RWPE2 (cell line): ENCODE data around the gene AOPEP.

Experiments used
- ATAC-seq: fragments of 200-7000 bp; cut with Tn5 transposase; 3 replicates; pipeline ENCODE4 v1.9.1; 2021; ENCODE audit warnings: low read depth
- DNase-seq: peaks from one replicate; pipeline ENCODE4 v3.0.0-alpha.2; 2020; ENCODE audit warnings: low spot score
- H3K27ac ChIP-seq: fragments of 450-650 bp; 2 replicates; pipeline ENCODE4 v1.5.1; 2017; ENCODE audit warnings: mild to moderate bottlenecking; ENCODE audit not compliant: poor library complexity, severe bottlenecking
- H3K27me3 ChIP-seq: fragments of 250-450 bp; sonication (Bioruptor Pico); 2 replicates; pipeline ENCODE4 v1.5.1; 2021; ENCODE audit warnings: mild to moderate bottlenecking, moderate library complexity; ENCODE audit not compliant: insufficient read depth, poor library complexity, severe bottlenecking
- H3K36me3 ChIP-seq: fragments of 250-450 bp; sonication (Bioruptor Pico); 2 replicates; pipeline ENCODE4 v1.5.1; 2020; ENCODE audit warnings: low read depth, mild to moderate bottlenecking, moderate library complexity
- H3K4me1 ChIP-seq: fragments of 250-450 bp; sonication (Bioruptor Pico); 2 replicates; pipeline ENCODE4 v1.5.1; 2021; ENCODE audit warnings: mild to moderate bottlenecking, moderate library complexity; ENCODE audit not compliant: insufficient read depth, poor library complexity, severe bottlenecking
- H3K4me3 ChIP-seq: fragments of 250-450 bp; sonication (Bioruptor Pico); 2 replicates; pipeline ENCODE4 v1.5.1; 2021; ENCODE audit warnings: mild to moderate bottlenecking, moderate library complexity; ENCODE audit not compliant: severe bottlenecking
- H3K9me3 ChIP-seq: fragments of 250-450 bp; sonication (Bioruptor Pico); 2 replicates; pipeline ENCODE4 v1.5.1; 2021; ENCODE audit warnings: mild to moderate bottlenecking, moderate library complexity; ENCODE audit not compliant: severe bottlenecking
- CTCF ChIP-seq: fragments of 450-650 bp; IDR thresholded peaks from one replicate; pipeline ENCODE4 v1.5.1; 2017; ENCODE audit warnings: mild to moderate bottlenecking, moderate library complexity; ENCODE audit not compliant: poor library complexity, severe bottlenecking

AOPEP gene

DNA sequence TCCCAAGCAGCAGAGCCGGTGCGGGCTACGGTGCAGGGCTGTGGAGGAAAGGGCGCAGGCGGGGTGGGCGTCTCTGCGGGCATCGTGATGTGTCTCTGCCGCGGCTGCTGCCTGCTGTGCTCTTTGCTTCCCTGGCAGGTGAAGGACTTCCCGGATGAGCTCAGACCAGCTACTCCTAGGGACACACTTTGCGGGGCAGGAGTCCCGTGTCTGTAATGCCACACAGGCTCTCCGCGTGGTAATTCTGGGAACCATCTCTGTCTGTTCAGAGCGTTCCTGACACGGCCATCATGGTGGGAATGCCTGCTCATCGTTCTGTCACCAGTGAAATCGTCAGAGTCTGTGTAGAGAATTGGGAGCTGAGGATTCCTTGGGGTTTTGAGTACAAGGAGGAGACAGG lies 355.5 kb downstream of the AOPEP start:
- Histone ChIP-seq H3K27ac (no peak overlapping the region), H3K36me3 (peaks cover 85% of the 10 kb centered on the region), H3K4me3 (no peak overlapping the region), H3K9me3 (no peaks in the 10 kb centered on the region), H3K27me3 (no peaks in the 10 kb centered on the region), H3K4me1 (no peaks in the 10 kb centered on the region)
- no peak for TF ChIP-seq CTCF
- ATAC-seq = no peak
- no peak for DNase-seq

DNA sequence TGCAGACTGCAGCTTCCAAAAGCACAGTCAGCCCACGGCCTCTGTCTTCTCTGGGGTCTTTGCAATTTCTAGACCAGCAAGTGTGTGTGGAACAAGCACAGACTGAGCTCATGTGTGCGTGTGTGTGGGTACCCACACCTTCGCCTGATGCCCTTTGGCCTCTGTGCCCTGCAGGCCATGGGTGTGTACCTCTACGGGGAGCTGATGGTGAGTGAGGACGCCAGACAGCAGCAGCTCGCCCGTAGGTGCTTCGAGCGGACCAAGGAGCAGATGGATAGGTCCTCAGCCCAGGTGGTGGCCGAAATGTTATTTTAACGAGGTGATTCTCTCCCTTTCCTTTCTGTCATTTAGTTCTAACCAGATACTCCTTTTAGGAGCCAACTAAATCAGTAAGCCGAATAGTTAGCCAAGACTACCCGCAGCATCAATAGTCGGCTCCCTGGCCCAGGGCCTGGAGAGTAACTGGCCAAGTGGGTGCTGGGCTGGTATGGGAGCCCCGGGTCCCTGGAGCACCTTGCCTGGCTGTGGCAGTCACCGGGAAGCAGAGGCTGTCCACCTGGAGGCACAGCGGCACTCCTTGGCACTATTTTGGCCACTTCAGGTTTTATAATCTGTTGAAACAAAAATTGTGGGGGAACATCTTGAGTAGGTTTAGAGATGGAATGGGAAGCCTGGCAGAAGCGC lies 356.0 kb downstream of the AOPEP start:
- H3K4me3 ChIP-seq = no peak overlapping the region
- TF ChIP-seq CTCF = no peak
- DNase-seq (no peak), ATAC-seq (no peak)
- no peaks in the 10 kb centered on the region for H3K4me1 ChIP-seq
- H3K9me3 ChIP-seq = no peaks in the 10 kb centered on the region
- H3K27ac ChIP-seq = no peak overlapping the region
- no peaks in the 10 kb centered on the region for H3K27me3 ChIP-seq
- H3K36me3 ChIP-seq = peaks cover 81% of the 10 kb centered on the region

- no peak for TF ChIP-seq CTCF
- no peak overlapping the region for H3K27ac ChIP-seq
- peaks cover 74% of the 10 kb centered on the region for H3K36me3 ChIP-seq
- no peaks in the 10 kb centered on the region for H3K4me1 ChIP-seq
- no peak for DNase-seq
- H3K27me3 ChIP-seq = no peaks in the 10 kb centered on the region
- no peak overlapping the region for H3K4me3 ChIP-seq
- ATAC-seq = no peak
- H3K9me3 ChIP-seq = no peaks in the 10 kb centered on the region
Observed at GRCh38 chr9:95083086-95083768, 356.7 kb downstream of the AOPEP start.

GRCh38 chr9:95084254-95084934 lies 357.9 kb downstream of the AOPEP start:
- no peak for TF ChIP-seq CTCF
- no peaks in the 10 kb centered on the region for H3K9me3 ChIP-seq
- no peak overlapping the region for H3K4me3 ChIP-seq
- DNase-seq (no peak), ATAC-seq (no peak)
- H3K36me3 ChIP-seq = peaks cover 65% of the 10 kb centered on the region
- no peaks in the 10 kb centered on the region for H3K4me1 ChIP-seq
- no peak overlapping the region for H3K27ac ChIP-seq
- no peaks in the 10 kb centered on the region for H3K27me3 ChIP-seq
